HG03342 (cell line): Measurements from ENCODE around the gene DDX24.

ENCODE experiments used
- ATAC-seq: cut with Tn5 transposase; IDR thresholded peaks from one replicate; pipeline ENCODE4 v1.9.1; 2021; ENCODE audit warnings: mild to moderate bottlenecking, moderate library complexity; ENCODE audit not compliant: unreplicated experiment

The DDX24 gene, protein sequence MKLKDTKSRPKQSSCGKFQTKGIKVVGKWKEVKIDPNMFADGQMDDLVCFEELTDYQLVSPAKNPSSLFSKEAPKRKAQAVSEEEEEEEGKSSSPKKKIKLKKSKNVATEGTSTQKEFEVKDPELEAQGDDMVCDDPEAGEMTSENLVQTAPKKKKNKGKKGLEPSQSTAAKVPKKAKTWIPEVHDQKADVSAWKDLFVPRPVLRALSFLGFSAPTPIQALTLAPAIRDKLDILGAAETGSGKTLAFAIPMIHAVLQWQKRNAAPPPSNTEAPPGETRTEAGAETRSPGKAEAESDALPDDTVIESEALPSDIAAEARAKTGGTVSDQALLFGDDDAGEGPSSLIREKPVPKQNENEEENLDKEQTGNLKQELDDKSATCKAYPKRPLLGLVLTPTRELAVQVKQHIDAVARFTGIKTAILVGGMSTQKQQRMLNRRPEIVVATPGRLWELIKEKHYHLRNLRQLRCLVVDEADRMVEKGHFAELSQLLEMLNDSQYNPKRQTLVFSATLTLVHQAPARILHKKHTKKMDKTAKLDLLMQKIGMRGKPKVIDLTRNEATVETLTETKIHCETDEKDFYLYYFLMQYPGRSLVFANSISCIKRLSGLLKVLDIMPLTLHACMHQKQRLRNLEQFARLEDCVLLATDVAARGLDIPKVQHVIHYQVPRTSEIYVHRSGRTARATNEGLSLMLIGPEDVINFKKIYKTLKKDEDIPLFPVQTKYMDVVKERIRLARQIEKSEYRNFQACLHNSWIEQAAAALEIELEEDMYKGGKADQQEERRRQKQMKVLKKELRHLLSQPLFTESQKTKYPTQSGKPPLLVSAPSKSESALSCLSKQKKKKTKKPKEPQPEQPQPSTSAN

GRCh38 chr14:94080621-94081385 is at the start of gene DDX24, which contains the start of gene IFI27L1:
Gene DDX24 (minus strand): TSS chr14:94081202. CDS start chr14:94079742, 1,460 bp downstream.
Gene IFI27L1 (plus strand): TSS chr14:94081310. CDS start chr14:94096938, 15,628 bp downstream.
- peak; percentile 96 for ATAC-seq

- no peak for ATAC-seq
Observed at GRCh38 chr14:94129758-94130414, 48.9 kb upstream of the DDX24 start.

GRCh38 chr14:94129111-94129757 is 48.2 kb upstream of the DDX24 start, which contains the start of gene IFI27L2:
Gene IFI27L2 (minus strand): TSS chr14:94129604. CDS start chr14:94129564, 40 bp downstream.
- peak; percentile 89 for ATAC-seq

DNA sequence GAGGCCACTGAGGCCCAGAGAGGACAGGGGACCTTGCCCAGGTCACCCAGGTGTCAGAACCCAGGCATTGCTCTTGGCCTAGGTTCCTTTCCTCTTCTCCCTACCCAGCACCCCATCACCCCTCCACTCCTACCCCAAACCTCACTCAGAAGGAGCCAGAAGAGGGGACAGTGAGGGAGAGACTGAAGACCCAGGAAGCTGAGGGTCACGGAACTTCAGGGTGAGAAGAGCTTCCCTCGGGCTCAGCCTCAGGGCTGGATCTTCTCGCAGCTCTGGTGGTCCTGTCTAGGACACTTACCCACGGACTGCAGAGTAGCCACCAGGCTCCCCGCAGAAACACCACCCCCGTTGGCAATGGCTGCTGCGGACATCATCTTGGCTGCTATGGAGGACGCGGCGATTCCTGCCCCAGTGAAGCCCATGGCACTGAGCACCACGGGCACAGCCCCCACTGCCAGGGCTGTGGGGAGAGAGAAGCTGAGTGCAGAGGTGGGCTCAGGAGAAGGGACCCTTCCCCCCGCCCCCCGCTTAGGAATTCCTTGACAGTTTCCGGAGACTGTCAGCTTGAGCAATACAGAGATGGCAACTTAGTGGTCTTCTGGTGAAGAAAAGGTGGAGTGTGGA is 47.3 kb upstream of the DDX24 start:
- no peak for ATAC-seq

- ATAC-seq = no peak
Observed at GRCh38 chr14:94127330-94127729, 46.3 kb upstream of the DDX24 start.

GRCh38 chr14:94126800-94127199 is 45.8 kb upstream of the DDX24 start:
- ATAC-seq = no peak

GRCh38 chr14:94126419-94126677 is 45.3 kb upstream of the DDX24 start:
- no peak for ATAC-seq

- no peak for ATAC-seq
Observed at GRCh38 chr14:94125659-94126418, 44.8 kb upstream of the DDX24 start.

GRCh38 chr14:94124582-94125377 is 43.8 kb upstream of the DDX24 start:
- ATAC-seq = no peak

- ATAC-seq = no peak
Observed at GRCh38 chr14:94123868-94124267, 42.9 kb upstream of the DDX24 start.

GRCh38 chr14:94123296-94123695 is 42.3 kb upstream of the DDX24 start:
- ATAC-seq = no peak

DNA sequence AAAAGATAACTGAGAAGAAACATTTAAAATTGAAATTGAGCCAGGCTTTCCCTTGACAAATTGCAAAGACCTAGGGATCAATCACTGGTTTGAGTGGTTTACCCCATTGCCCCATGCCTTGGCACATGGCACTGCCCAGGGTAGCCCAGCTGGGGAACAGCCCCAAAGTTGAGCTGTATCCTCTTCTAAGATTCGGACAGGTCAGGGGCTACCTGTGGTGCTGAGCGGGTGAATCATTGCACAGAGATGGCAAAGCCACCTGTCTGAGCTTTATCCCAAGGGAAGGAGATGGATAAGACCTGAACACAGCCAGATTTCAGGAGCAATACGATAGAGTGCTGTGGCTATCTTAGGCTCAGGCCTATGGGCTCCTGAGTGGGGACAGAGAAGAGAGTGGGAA is 41.4 kb upstream of the DDX24 start:
- no peak for ATAC-seq

- no peak for ATAC-seq
Observed at GRCh38 chr14:94121485-94121884, 40.5 kb upstream of the DDX24 start.

GRCh38 chr14:94120667-94121340 is 39.8 kb upstream of the DDX24 start:
- no peak for ATAC-seq

GRCh38 chr14:94119071-94119470 is 38.1 kb upstream of the DDX24 start:
- ATAC-seq = no peak

GRCh38 chr14:94117856-94118255 is 36.9 kb upstream of the DDX24 start:
- no peak for ATAC-seq

DNA sequence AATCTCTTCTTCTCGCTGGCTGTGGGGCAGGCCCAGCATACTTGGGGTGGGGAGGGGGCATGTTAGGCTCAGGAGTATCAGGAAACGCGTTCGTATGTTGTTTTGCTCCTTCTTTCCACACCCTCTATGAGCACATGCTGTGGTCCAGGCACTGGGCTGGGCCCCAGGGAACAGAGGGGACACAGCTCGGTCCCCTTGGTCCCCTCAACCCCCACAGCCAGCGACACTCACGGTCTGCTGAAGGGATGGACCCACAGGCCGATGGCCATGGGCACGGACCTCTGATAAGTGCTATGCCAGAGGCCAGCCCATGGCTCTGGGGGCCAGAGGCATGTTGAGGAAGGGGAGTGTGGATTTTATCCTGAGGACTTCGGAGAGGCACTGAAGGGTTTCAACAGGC is 35.7 kb upstream of the DDX24 start:
- no peak for ATAC-seq

DNA sequence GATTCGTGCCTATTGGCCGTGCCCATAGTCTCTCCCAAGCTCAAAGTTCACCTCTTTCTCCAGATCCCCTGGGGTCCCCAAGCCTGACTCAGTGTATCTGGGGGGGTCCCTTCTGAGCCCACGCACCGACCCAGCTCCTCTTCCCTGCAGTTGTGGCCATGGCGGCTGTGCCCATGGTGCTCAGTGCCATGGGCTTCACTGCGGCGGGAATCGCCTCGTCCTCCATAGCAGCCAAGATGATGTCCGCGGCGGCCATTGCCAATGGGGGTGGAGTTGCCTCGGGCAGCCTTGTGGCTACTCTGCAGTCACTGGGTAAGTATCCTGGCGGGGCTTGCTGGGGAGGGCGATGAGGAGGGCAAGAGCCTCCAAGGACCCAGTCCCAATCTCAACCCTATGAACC is 34.6 kb upstream of the DDX24 start:
- ATAC-seq = no peak
